ENCODE data around the gene TCAF2. TPM values are rescaled to one million over a fixed set of nuclear protein-coding genes. Genes with fewer than 3 reads are reported as not detected.
"Not testable (repeated sequence)": the region's sequence is repeated elsewhere in the genome, so short reads cannot be mapped to it uniquely, and the experiment has no call there.

Gene TCAF2
- total and polyA plus RNA-seq, 10 of the 15 experiments (the other 5 are each of a cell fraction or from before 2014, with no cell fraction given) = 0.55 to 15.5 (median 2.4) TPM

GRCh38 chr7:143598086-143598485, 22.7 kb upstream of the TCAF2 start:
- H3K27me3 ChIP-seq (replicated peaks in 1 of 2; ENCODE audit: control insufficient read depth in 2 of 2, insufficient read depth in 2 of 2, low read length in 1 of 2); H3K9me3 ChIP-seq (replicated peaks; ENCODE audit: control insufficient read depth, insufficient read depth, low read length); DNase-seq (ENCODE audit: low read depth, low spot score); H2AFZ ChIP-seq (ENCODE audit: control insufficient read depth, low read depth, low read length); H3K9ac ChIP-seq (ENCODE audit: control insufficient read depth, insufficient read depth, low read length); H3K4me1 ChIP-seq (ENCODE audit: control insufficient read depth, insufficient read depth, low read length); BruUV-seq (replicated peaks); ATAC-seq; H3K4me2 ChIP-seq (ENCODE audit: control insufficient read depth, insufficient read depth); in situ Hi-C loops (cut with MboI); H3K36me3 ChIP-seq (ENCODE audit: control insufficient read depth in 2 of 2, insufficient read depth in 2 of 2, low read length in 1 of 2); H3K79me2 ChIP-seq (ENCODE audit: control insufficient read depth, insufficient read depth, low read length); CTCF ChIA-PET; intact Hi-C loops (cut with micrococcal nuclease; ENCODE audit: unreplicated experiment); POLR2A ChIA-PET; RAD21 ChIA-PET (ENCODE audit: unreplicated experiment); H4K20me1 ChIP-seq (ENCODE audit: control insufficient read depth, insufficient read depth); SMC1A ChIA-PET (ENCODE audit: uncharacterized antibody, unreplicated experiment); FAIRE-seq; H3K4me3 ChIP-seq; H3K27ac ChIP-seq (ENCODE audit: control insufficient read depth, insufficient read depth): not testable (repeated sequence)
- 51% methylated on average over 3 of the region's 11 CpGs for WGBS (ENCODE audit: insufficient coverage, insufficient replicate concordance, low lambda C conversion rate, missing lambda C conversion rate)

GRCh38 chr7:143603549-143603948, 17.2 kb upstream of the TCAF2 start:
- ATAC-seq; H3K79me2 ChIP-seq (ENCODE audit: control insufficient read depth, insufficient read depth, low read length); DNase-seq (ENCODE audit: low read depth, low spot score); H3K4me3 ChIP-seq; in situ Hi-C loops (cut with MboI); BruUV-seq (replicated peaks); RAD21 ChIA-PET (ENCODE audit: unreplicated experiment); POLR2A ChIA-PET; H2AFZ ChIP-seq (ENCODE audit: control insufficient read depth, low read depth, low read length); H3K4me1 ChIP-seq (ENCODE audit: control insufficient read depth, insufficient read depth, low read length); intact Hi-C loops (cut with micrococcal nuclease; ENCODE audit: unreplicated experiment); H3K4me2 ChIP-seq (ENCODE audit: control insufficient read depth, insufficient read depth); H3K27ac ChIP-seq (ENCODE audit: control insufficient read depth, insufficient read depth); H4K20me1 ChIP-seq (ENCODE audit: control insufficient read depth, insufficient read depth); H3K36me3 ChIP-seq (ENCODE audit: control insufficient read depth in 2 of 2, insufficient read depth in 2 of 2, low read length in 1 of 2); H3K9me3 ChIP-seq (replicated peaks; ENCODE audit: control insufficient read depth, insufficient read depth, low read length); FAIRE-seq; H3K9ac ChIP-seq (ENCODE audit: control insufficient read depth, insufficient read depth, low read length); SMC1A ChIA-PET (ENCODE audit: uncharacterized antibody, unreplicated experiment); CTCF ChIA-PET; H3K27me3 ChIP-seq (replicated peaks in 1 of 2; ENCODE audit: control insufficient read depth in 2 of 2, insufficient read depth in 2 of 2, low read length in 1 of 2): not testable (repeated sequence)
- no CpG with 5 or more reads among the region's 2 CpGs for WGBS (ENCODE audit: insufficient coverage, insufficient replicate concordance, low lambda C conversion rate, missing lambda C conversion rate)

- CTCF ChIA-PET; DNase-seq (ENCODE audit: low read depth, low spot score); H3K36me3 ChIP-seq (ENCODE audit: control insufficient read depth in 2 of 2, insufficient read depth in 2 of 2, low read length in 1 of 2); H3K4me1 ChIP-seq (ENCODE audit: control insufficient read depth, insufficient read depth, low read length); H3K79me2 ChIP-seq (ENCODE audit: control insufficient read depth, insufficient read depth, low read length); H3K9ac ChIP-seq (ENCODE audit: control insufficient read depth, insufficient read depth, low read length); H4K20me1 ChIP-seq (ENCODE audit: control insufficient read depth, insufficient read depth); intact Hi-C loops (cut with micrococcal nuclease; ENCODE audit: unreplicated experiment); H3K4me2 ChIP-seq (ENCODE audit: control insufficient read depth, insufficient read depth); H2AFZ ChIP-seq (ENCODE audit: control insufficient read depth, low read depth, low read length); POLR2A ChIA-PET; BruUV-seq (replicated peaks); H3K9me3 ChIP-seq (replicated peaks; ENCODE audit: control insufficient read depth, insufficient read depth, low read length); SMC1A ChIA-PET (ENCODE audit: uncharacterized antibody, unreplicated experiment); RAD21 ChIA-PET (ENCODE audit: unreplicated experiment); in situ Hi-C loops (cut with MboI); H3K4me3 ChIP-seq; H3K27ac ChIP-seq (ENCODE audit: control insufficient read depth, insufficient read depth); ATAC-seq; H3K27me3 ChIP-seq (replicated peaks in 1 of 2; ENCODE audit: control insufficient read depth in 2 of 2, insufficient read depth in 2 of 2, low read length in 1 of 2): not testable (repeated sequence)
- WGBS (ENCODE audit: insufficient coverage, insufficient replicate concordance, low lambda C conversion rate, missing lambda C conversion rate) = no CpG with 5 or more reads among the region's 1 CpG
- peak; percentile 18 for FAIRE-seq
Observed at GRCh38 chr7:143606088-143606487, 14.7 kb upstream of the TCAF2 start.

DNA sequence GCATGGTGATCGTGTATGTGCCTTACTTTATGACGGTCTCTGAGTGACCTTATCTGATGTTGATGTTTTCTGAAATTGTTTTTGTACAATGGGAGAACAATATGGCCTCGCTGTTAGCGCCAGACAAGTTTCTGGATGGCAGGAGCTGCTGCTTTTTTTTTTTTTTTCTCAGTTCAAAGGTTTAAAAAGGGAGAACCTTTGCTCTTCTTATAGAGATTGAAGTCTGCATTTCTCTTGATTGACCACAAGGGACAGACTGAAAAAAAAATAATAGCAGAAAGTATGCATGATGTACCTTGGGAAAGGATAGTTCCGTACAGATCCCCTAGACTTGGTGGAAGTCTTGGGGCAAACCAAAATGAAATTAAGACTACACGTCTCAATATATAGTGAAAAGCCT, 5.2 kb upstream of the TCAF2 start:
- H3K36me3 ChIP-seq (ENCODE audit: control insufficient read depth in 2 of 2, insufficient read depth in 2 of 2, low read length in 1 of 2); ATAC-seq; H3K79me2 ChIP-seq (ENCODE audit: control insufficient read depth, insufficient read depth, low read length); H3K27me3 ChIP-seq (replicated peaks in 1 of 2; ENCODE audit: control insufficient read depth in 2 of 2, insufficient read depth in 2 of 2, low read length in 1 of 2); RAD21 ChIA-PET (ENCODE audit: unreplicated experiment); CTCF ChIA-PET; POLR2A ChIA-PET; H2AFZ ChIP-seq (ENCODE audit: control insufficient read depth, low read depth, low read length); DNase-seq (ENCODE audit: low read depth, low spot score); H3K9ac ChIP-seq (ENCODE audit: control insufficient read depth, insufficient read depth, low read length); H3K9me3 ChIP-seq (replicated peaks; ENCODE audit: control insufficient read depth, insufficient read depth, low read length); H3K4me3 ChIP-seq; in situ Hi-C loops (cut with MboI); intact Hi-C loops (cut with micrococcal nuclease; ENCODE audit: unreplicated experiment); H4K20me1 ChIP-seq (ENCODE audit: control insufficient read depth, insufficient read depth); FAIRE-seq; BruUV-seq (replicated peaks); SMC1A ChIA-PET (ENCODE audit: uncharacterized antibody, unreplicated experiment); H3K27ac ChIP-seq (ENCODE audit: control insufficient read depth, insufficient read depth); H3K4me1 ChIP-seq (ENCODE audit: control insufficient read depth, insufficient read depth, low read length); H3K4me2 ChIP-seq (ENCODE audit: control insufficient read depth, insufficient read depth): not testable (repeated sequence)
- no CpG with 5 or more reads among the region's 6 CpGs for WGBS (ENCODE audit: insufficient coverage, insufficient replicate concordance, low lambda C conversion rate, missing lambda C conversion rate)

Measured in GM12878 (cell line).